H9 (cell line): Measurements from ENCODE around the gene MON2. TPM values are rescaled to one million over a fixed set of nuclear protein-coding genes. Genes with fewer than 3 reads are reported as not detected.
A peak's percentile ranks its signal among the peaks of the same experiment; 100 is the strongest.

Experiments used
- DNase-seq: peaks from one replicate; pipeline ENCODE4 v3.0.0-alpha.2; 2017
- H2AFZ ChIP-seq: one replicate; pipeline ENCODE4 v1.6.1; 2013; ENCODE audit warnings: mild to moderate bottlenecking, low read length, control low read depth, moderate library complexity
- H2AK5ac ChIP-seq: 2 replicates; pipeline ENCODE4 v1.6.1; 2013; ENCODE audit warnings: low read length, control low read depth, mixed read lengths; ENCODE audit not compliant: insufficient read length
- H2BK120ac ChIP-seq: one replicate; pipeline ENCODE4 v1.6.1; 2013; ENCODE audit warnings: low read depth, mild to moderate bottlenecking, low read length, control low read depth, inconsistent platforms; ENCODE audit not compliant: poor library complexity, severe bottlenecking
- H2BK12ac ChIP-seq: 2 replicates; pipeline ENCODE4 v1.6.1; 2013; ENCODE audit warnings: low read length, control low read depth, mixed read lengths, low read depth; ENCODE audit not compliant: insufficient read length
- H2BK15ac ChIP-seq: 2 replicates; pipeline ENCODE4 v1.6.1; 2013; ENCODE audit warnings: low read depth, low read length, control low read depth
- H2BK20ac ChIP-seq: one replicate; pipeline ENCODE4 v1.6.1; 2013; ENCODE audit warnings: low read depth, mild to moderate bottlenecking, low read length, control low read depth, inconsistent platforms; ENCODE audit not compliant: poor library complexity, severe bottlenecking
- H2BK5ac ChIP-seq: 2 replicates; pipeline ENCODE4 v1.6.1; 2013; ENCODE audit warnings: low read length, control low read depth, mixed read lengths; ENCODE audit not compliant: insufficient read length
- H3K14ac ChIP-seq: 2 replicates; pipeline ENCODE4 v1.6.1; 2013; ENCODE audit warnings: low read length, control low read depth; ENCODE audit not compliant: insufficient read depth
- H3K18ac ChIP-seq: 2 replicates; pipeline ENCODE4 v1.6.1; 2013; ENCODE audit warnings: low read depth, mild to moderate bottlenecking, mixed read lengths, low read length, control low read depth; ENCODE audit not compliant: insufficient read length
- H3K23ac ChIP-seq: 2 replicates; pipeline ENCODE4 v1.6.1; 2013; ENCODE audit warnings: low read length, control low read depth, mixed read lengths, low read depth; ENCODE audit not compliant: insufficient read length
- H3K23me2 ChIP-seq: 2 replicates; pipeline ENCODE4 v1.6.1; 2013; ENCODE audit warnings: low read depth, mild to moderate bottlenecking, mixed read lengths, low read length, control low read depth; ENCODE audit not compliant: insufficient read length, poor library complexity, severe bottlenecking
- H3K27ac ChIP-seq: 2 replicates; pipeline ENCODE4 v1.5.1; 2013; ENCODE audit warnings: low read length, control low read depth, mixed read lengths, low read depth; ENCODE audit not compliant: insufficient read length
- H3K27me3 ChIP-seq: 2 replicates; pipeline ENCODE4 v1.6.1; 2013; ENCODE audit warnings: low read length, control low read depth, inconsistent platforms; ENCODE audit not compliant: insufficient read depth
- H3K4ac ChIP-seq: 2 replicates; pipeline ENCODE4 v1.6.1; 2013; ENCODE audit warnings: low read depth, mild to moderate bottlenecking, control low read depth, inconsistent platforms, low read length, moderate library complexity
- H3K4me1 ChIP-seq: 2 replicates; pipeline ENCODE4 v1.6.1; 2013; ENCODE audit warnings: low read length, control low read depth, inconsistent platforms; ENCODE audit not compliant: insufficient read depth
- H3K4me2 ChIP-seq: 2 replicates; pipeline ENCODE4 v1.6.1; 2013; ENCODE audit warnings: low read length, control low read depth, mixed read lengths; ENCODE audit not compliant: insufficient read length, insufficient read depth
- H3K56ac ChIP-seq: 2 replicates; pipeline ENCODE4 v1.6.1; 2013; ENCODE audit warnings: low read depth, mild to moderate bottlenecking, mixed read lengths, low read length, control low read depth; ENCODE audit not compliant: insufficient read length
- H3K79me1 ChIP-seq: 2 replicates; pipeline ENCODE4 v1.6.1; 2013; ENCODE audit warnings: low read depth, mild to moderate bottlenecking, moderate library complexity, low read length, control low read depth, inconsistent platforms; ENCODE audit not compliant: insufficient read depth, poor library complexity, severe bottlenecking
- H3K79me2 ChIP-seq: 2 replicates; pipeline ENCODE4 v1.6.1; 2013; ENCODE audit warnings: low read length, control low read depth, inconsistent platforms; ENCODE audit not compliant: insufficient read depth
- H3K9ac ChIP-seq: 2 replicates; pipeline ENCODE4 v1.6.1; 2013; ENCODE audit warnings: low read length, control low read depth, mixed read lengths; ENCODE audit not compliant: insufficient read length; ENCODE audit errors: extremely low read depth
- H3K9me3 ChIP-seq: one replicate; pipeline ENCODE4 v1.6.1; 2013; ENCODE audit warnings: low read depth, low read length, inconsistent platforms; ENCODE audit not compliant: control insufficient read depth
- H3T11ph ChIP-seq: one replicate; pipeline ENCODE4 v1.6.1; 2013; ENCODE audit warnings: mild to moderate bottlenecking, low read length, control low read depth, inconsistent platforms
- H4K20me1 ChIP-seq: one replicate; pipeline ENCODE4 v1.6.1; 2013; ENCODE audit not compliant: control insufficient read depth, insufficient read length, insufficient read depth
- H4K5ac ChIP-seq: 2 replicates; pipeline ENCODE4 v1.6.1; 2013; ENCODE audit warnings: low read depth, mild to moderate bottlenecking, mixed read lengths, low read length, control low read depth; ENCODE audit not compliant: insufficient read length
- H4K8ac ChIP-seq: replicated peaks from 2 replicates; pipeline ENCODE4 v1.6.1; 2013; ENCODE audit warnings: low read length, control low read depth, mixed read lengths, low read depth; ENCODE audit not compliant: insufficient read length
- H4K91ac ChIP-seq: 2 replicates; pipeline ENCODE4 v1.6.1; 2013; ENCODE audit warnings: low read depth, mild to moderate bottlenecking, moderate library complexity, mixed read lengths, low read length, control low read depth; ENCODE audit not compliant: insufficient read length
- H3K27ac Mint-ChIP-seq, 3 experiments: 2 replicates in 2 of 3; 3 replicates in 1 of 3; pipeline ENCODE4 v1.8.0; 2020 to 2021; ENCODE audit warnings: mixed read lengths in 3 of 3, mild to moderate bottlenecking in 1 of 3, moderate library complexity in 1 of 3
- H3K27me3 Mint-ChIP-seq: 2 replicates; pipeline ENCODE4 v1.8.0; 2021; ENCODE audit warnings: low read depth, mild to moderate bottlenecking, moderate library complexity, mixed read lengths
- H3K36me3 Mint-ChIP-seq, 3 experiments: 2 replicates in 2 of 3; 3 replicates in 1 of 3; pipeline ENCODE4 v1.8.0; 2020 to 2021; ENCODE audit warnings: low read depth in 3 of 3, mixed read lengths in 3 of 3; ENCODE audit not compliant: insufficient read depth in 1 of 3
- H3K4me1 Mint-ChIP-seq, 2 experiments: 2 replicates each; pipeline ENCODE4 v1.8.0; 2020; ENCODE audit warnings: mixed read lengths in 2 of 2
- H3K4me3 Mint-ChIP-seq, 2 experiments: 2 replicates in 1 of 2; 3 replicates in 1 of 2; pipeline ENCODE4 v1.8.0; 2020 to 2021; ENCODE audit warnings: mild to moderate bottlenecking in 2 of 2, mixed read lengths in 2 of 2, moderate library complexity in 1 of 2
- H3K9me3 Mint-ChIP-seq, 2 experiments: 2 replicates in 1 of 2; 3 replicates in 1 of 2; pipeline ENCODE4 v1.8.0; 2020; ENCODE audit warnings: mild to moderate bottlenecking in 2 of 2, mixed read lengths in 2 of 2, moderate library complexity in 1 of 2
- WGBS: extraction: QIAGEN DNeasy Blood & Tissue Kit; methylation state at CpG from one replicate; pipeline ENCODE4 v1.1.7; 2013; ENCODE audit warnings: missing lambda C conversion rate, low lambda C conversion rate, mixed read lengths; ENCODE audit not compliant: insufficient read length; ENCODE audit errors: extremely low coverage; 5-methylcytosine and 5-hydroxymethylcytosine counted together
- total RNA-seq: library from RNA; stranded (reverse); gene quantifications from 2 replicates; pipeline ENCODE4 v1.2.1, GENCODE V29; 2021
- TF ChIP-seq, protein P1 (sequence below): fragments of 200-600 bp; sonication (generic); conservative IDR thresholded peaks from 3 replicates; pipeline ENCODE4 v1.8.0; 2021; ENCODE audit warnings: antibody characterized with exemption, mild to moderate bottlenecking

Gene MON2
- total RNA-seq, 1 experiment from 2014 or later = 21.9 TPM

- DNase-seq = peak; percentile 88
- peaks cover 11% of the 10 kb centered on the region; the same call in 1 of the 2 replicates for H3K27me3 ChIP-seq
- H3K27me3 Mint-ChIP-seq = peaks cover 71% of the 10 kb centered on the region
- no peak overlapping the region for H3K27ac Mint-ChIP-seq
- TF ChIP-seq, protein P1, sequence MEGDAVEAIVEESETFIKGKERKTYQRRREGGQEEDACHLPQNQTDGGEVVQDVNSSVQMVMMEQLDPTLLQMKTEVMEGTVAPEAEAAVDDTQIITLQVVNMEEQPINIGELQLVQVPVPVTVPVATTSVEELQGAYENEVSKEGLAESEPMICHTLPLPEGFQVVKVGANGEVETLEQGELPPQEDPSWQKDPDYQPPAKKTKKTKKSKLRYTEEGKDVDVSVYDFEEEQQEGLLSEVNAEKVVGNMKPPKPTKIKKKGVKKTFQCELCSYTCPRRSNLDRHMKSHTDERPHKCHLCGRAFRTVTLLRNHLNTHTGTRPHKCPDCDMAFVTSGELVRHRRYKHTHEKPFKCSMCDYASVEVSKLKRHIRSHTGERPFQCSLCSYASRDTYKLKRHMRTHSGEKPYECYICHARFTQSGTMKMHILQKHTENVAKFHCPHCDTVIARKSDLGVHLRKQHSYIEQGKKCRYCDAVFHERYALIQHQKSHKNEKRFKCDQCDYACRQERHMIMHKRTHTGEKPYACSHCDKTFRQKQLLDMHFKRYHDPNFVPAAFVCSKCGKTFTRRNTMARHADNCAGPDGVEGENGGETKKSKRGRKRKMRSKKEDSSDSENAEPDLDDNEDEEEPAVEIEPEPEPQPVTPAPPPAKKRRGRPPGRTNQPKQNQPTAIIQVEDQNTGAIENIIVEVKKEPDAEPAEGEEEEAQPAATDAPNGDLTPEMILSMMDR = peak; percentile 71
- no CpG with 5 or more reads among the region's 29 CpGs for WGBS
- H2BK12ac ChIP-seq = no peak overlapping the region
- H4K20me1 ChIP-seq = peaks cover 3% of the 10 kb centered on the region
- H3K4me2 ChIP-seq = peak overlapping the region; percentile 88
- peaks cover 15 to 17% of the 10 kb centered on the region in 2 experiments for H3K4me1 Mint-ChIP-seq
- no peaks in the 10 kb centered on the region for H3K79me1 ChIP-seq
- no peak overlapping the region for H3T11ph ChIP-seq
- H2BK5ac ChIP-seq = no peak overlapping the region
- no peak overlapping the region for H4K5ac ChIP-seq
- H3K9me3 Mint-ChIP-seq = peaks cover 0 to 1% of the 10 kb centered on the region in 2 experiments; a peak in 1 of 5 replicates
- H3K23me2 ChIP-seq = peaks cover 4% of the 10 kb centered on the region
- no peak overlapping the region for H4K8ac ChIP-seq
- no peak overlapping the region for H3K9ac ChIP-seq
- no peak overlapping the region for H3K56ac ChIP-seq
- H2BK120ac ChIP-seq = no peak overlapping the region
- no peaks in the 10 kb centered on the region for H3K79me2 ChIP-seq
- H3K9me3 ChIP-seq = no peaks in the 10 kb centered on the region
- no peak overlapping the region; the same call in 1 of the 2 replicates for H3K14ac ChIP-seq
- 0 out of 2 replicates have a peak, but pooled peaks cover 3% of the 10 kb centered on the region for H3K4me1 ChIP-seq
- no peaks in the 10 kb centered on the region; a peak in 1 of 7 replicates for H3K36me3 Mint-ChIP-seq
- no peak overlapping the region for H2BK20ac ChIP-seq
- no peak overlapping the region for H2BK15ac ChIP-seq
- H3K18ac ChIP-seq = no peak overlapping the region
- H3K4ac ChIP-seq = no peak overlapping the region
- no peak overlapping the region for H2AFZ ChIP-seq
- H3K4me3 Mint-ChIP-seq = peak overlapping the region; percentile 67 to 88
- H3K27ac ChIP-seq = no peak overlapping the region
- H2AK5ac ChIP-seq = no peak overlapping the region
- no peak overlapping the region for H3K23ac ChIP-seq
- no peak overlapping the region for H4K91ac ChIP-seq
Measured at GRCh38 chr12:62435303-62436163, 31.1 kb upstream of the MON2 start.
